ENCODE data around the gene NEK4.

NEK4 gene

GRCh38 chr3:52792961-52793695 lies 22.4 kb upstream of the NEK4 start:
- DNase-seq: no peak

GRCh38 chr3:52792413-52792812 lies 21.7 kb upstream of the NEK4 start:
- no peak for DNase-seq

GRCh38 chr3:52791928-52792327 lies 21.2 kb upstream of the NEK4 start:
- DNase-seq: no peak

- DNase-seq: no peak
These were observed 20.6 kb upstream of the NEK4 start for GRCh38 chr3:52791366-52791765.

- DNase-seq: no peak
These were observed 20.0 kb upstream of the NEK4 start for GRCh38 chr3:52790741-52791140.

GRCh38 chr3:52790337-52790736 lies 19.6 kb upstream of the NEK4 start:
- no peak for DNase-seq

- no peak for DNase-seq
These were observed 19.0 kb upstream of the NEK4 start for GRCh38 chr3:52789746-52790040.

- DNase-seq: no peak
These were observed 18.4 kb upstream of the NEK4 start for GRCh38 chr3:52788890-52789745.

- DNase-seq: no peak
These were observed 17.2 kb upstream of the NEK4 start for GRCh38 chr3:52787672-52788625.

GRCh38 chr3:52787246-52787645 lies 16.5 kb upstream of the NEK4 start:
- no peak for DNase-seq

GRCh38 chr3:52786330-52787215 lies 15.8 kb upstream of the NEK4 start:
- no peak for DNase-seq

- DNase-seq: no peak
These were observed 14.3 kb upstream of the NEK4 start for GRCh38 chr3:52784931-52785590.

GRCh38 chr3:52784021-52784621 lies 13.4 kb upstream of the NEK4 start:
- DNase-seq: no peak

- no peak for DNase-seq
These were observed 12.4 kb upstream of the NEK4 start for GRCh38 chr3:52783211-52783555.

- no peak for DNase-seq
These were observed 11.9 kb upstream of the NEK4 start for GRCh38 chr3:52782412-52783210.

- no peak for DNase-seq
These were observed 11.0 kb upstream of the NEK4 start for GRCh38 chr3:52781741-52782140.

- DNase-seq: no peak
These were observed 9.3 kb upstream of the NEK4 start for GRCh38 chr3:52779837-52780585.

- DNase-seq: no peak
These were observed 8.5 kb upstream of the NEK4 start for GRCh38 chr3:52779011-52779836.

All from GF-D8 (cell line).